K562 (cell line): ENCODE results near the gene COLEC12.

Source experiments
- ATF2 ChIP-seq: sonication (generic); formaldehyde crosslinking; IDR thresholded peaks from 2 replicates; pipeline ENCODE4 v1.8.1; 2022; ENCODE audit warnings: missing genetic modification reagents
- CTCF ChIP-seq, 3 experiments: IDR thresholded peaks in 2 of 3; conservative IDR thresholded peaks in 1 of 3; 2 replicates each; pipeline ENCODE4 v1.5.1; 2011 to 2012; ENCODE audit warnings: low read length in 3 of 3, mild to moderate bottlenecking in 3 of 3, control low read depth in 2 of 3, improper control_type of control experiment in 1 of 3, inconsistent platforms in 1 of 3, low read depth in 1 of 3, mixed read lengths in 1 of 3, moderate library complexity in 1 of 3; ENCODE audit not compliant: insufficient read depth in 2 of 3
- EP300 ChIP-seq: IDR thresholded peaks from 2 replicates; pipeline ENCODE4 v1.6.1; 2012; ENCODE audit warnings: low read length, improper control_type of control experiment
- EZH2 ChIP-seq: IDR thresholded peaks from 2 replicates; pipeline ENCODE4 v1.6.1; 2012; ENCODE audit warnings: low read depth, mild to moderate bottlenecking, inconsistent platforms, low read length, borderline replicate concordance
- KLF16 ChIP-seq: IDR thresholded peaks from 2 replicates; pipeline ENCODE4 v1.6.1; 2016; ENCODE audit warnings: antibody characterized with exemption
- MITF ChIP-seq: IDR thresholded peaks from 2 replicates; pipeline ENCODE4 v1.6.1; 2014; ENCODE audit warnings: antibody characterized with exemption
- NFRKB ChIP-seq: fragments of 450-650 bp; IDR thresholded peaks from 2 replicates; pipeline ENCODE4 v1.6.1; 2016; ENCODE audit warnings: low read depth
- PTBP1 ChIP-seq: fragments of 200-400 bp; formaldehyde crosslinking; IDR thresholded peaks from 2 replicates; pipeline ENCODE4 v1.6.1; 2017; ENCODE audit warnings: low read depth, low read length
- ZBED1 ChIP-seq: IDR thresholded peaks from 2 replicates; pipeline ENCODE4 v1.6.1; 2014
- ZNF655 ChIP-seq: fragments of 250-450 bp; sonication (Bioruptor Pico); IDR thresholded peaks from 2 replicates; pipeline ENCODE4 v1.5.0; 2021
- TF ChIP-seq, protein P1 (sequence below): fragments of 450-650 bp; IDR thresholded peaks from 2 replicates; pipeline ENCODE4 v1.6.1; 2016; ENCODE audit warnings: missing biosample characterization, missing genetic modification characterization

DNA sequence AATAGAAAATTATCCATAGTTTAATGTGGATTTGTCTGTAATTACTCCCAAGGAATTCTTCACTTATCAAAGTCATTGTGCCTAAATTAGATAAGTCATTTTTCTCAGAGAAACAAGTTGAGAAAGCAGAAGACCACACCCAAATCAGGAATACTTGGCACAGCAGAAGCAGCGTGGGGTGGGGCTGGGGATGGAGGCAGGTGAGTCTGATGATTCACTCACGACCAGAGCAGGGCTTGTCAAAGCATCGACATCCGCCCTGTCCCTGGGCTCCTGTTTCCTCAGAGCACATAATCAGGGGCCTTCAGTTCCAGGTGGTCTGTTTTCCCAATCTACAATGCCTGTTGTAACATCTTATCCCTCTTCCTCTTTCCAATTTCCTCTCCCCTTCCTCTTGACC lies 31.5 kb upstream of the COLEC12 start:
- no peak for TF ChIP-seq ATF2 (CRISPR knock-in tag)
- TF ChIP-seq ZBED1, result no peak
- TF ChIP-seq CTCF (IDR thresholded peaks at IDR 0.05 in 2 of 3, conservative IDR thresholded peaks at IDR 0.05 in 1 of 3; ENCODE audit: insufficient read depth in 2 of 3, low read depth in 1 of 3, low read length in 3 of 3), result no peak
- TF ChIP-seq KLF16, result no peak
- no peak for TF ChIP-seq MITF
- TF ChIP-seq, protein P1, sequence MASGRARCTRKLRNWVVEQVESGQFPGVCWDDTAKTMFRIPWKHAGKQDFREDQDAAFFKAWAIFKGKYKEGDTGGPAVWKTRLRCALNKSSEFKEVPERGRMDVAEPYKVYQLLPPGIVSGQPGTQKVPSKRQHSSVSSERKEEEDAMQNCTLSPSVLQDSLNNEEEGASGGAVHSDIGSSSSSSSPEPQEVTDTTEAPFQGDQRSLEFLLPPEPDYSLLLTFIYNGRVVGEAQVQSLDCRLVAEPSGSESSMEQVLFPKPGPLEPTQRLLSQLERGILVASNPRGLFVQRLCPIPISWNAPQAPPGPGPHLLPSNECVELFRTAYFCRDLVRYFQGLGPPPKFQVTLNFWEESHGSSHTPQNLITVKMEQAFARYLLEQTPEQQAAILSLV (tag), result no peak
- no peak for TF ChIP-seq EP300
- TF ChIP-seq ZNF655 (CRISPR knock-in tag), result no peak
- no peak for TF ChIP-seq NFRKB
- no peak for TF ChIP-seq PTBP1
- no peak for TF ChIP-seq EZH2
